Uterus (tissue), 2 donors: ENCODE data around the gene G3BP2.

ENCODE experiments used
- POLR2A ChIP-seq, 2 donors: fragments of 450-650 bp; IDR thresholded peaks; one replicate each; pipeline ENCODE4 v1.6.1; 2016; ENCODE audit warnings: antibody characterized with exemption in 2 of 2, mild to moderate bottlenecking in 1 of 2, moderate library complexity in 1 of 2
- TF ChIP-seq, protein P1 (sequence below), 4 experiments: fragments of 200-600 bp in 2 of 4; fragments of 450-650 bp in 2 of 4; sonication (generic) in 2 of 4; IDR thresholded peaks; one replicate each; pipeline ENCODE4 v1.5.1; 2016 to 2019; ENCODE audit warnings: antibody characterized with exemption in 4 of 4, mild to moderate bottlenecking in 2 of 4, moderate library complexity in 1 of 4

DNA sequence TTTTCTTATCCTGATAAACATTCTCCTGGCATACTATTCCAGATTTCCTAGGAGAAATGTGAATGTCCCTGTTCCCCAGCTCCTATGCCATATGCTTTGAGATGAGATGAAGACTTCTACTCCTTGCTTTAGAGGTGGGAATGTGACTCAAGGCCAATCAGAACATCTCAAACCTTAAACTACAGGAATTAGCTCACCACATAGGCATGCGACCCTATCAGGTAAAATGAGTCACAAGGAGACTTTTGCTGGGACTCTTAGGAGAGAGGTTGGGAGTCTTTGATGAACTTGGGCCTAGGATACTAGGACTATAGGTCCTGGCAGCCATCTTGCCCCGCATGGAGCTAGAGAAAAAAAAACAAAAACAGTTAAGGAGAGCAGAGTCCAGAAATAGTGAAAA is 45.3 kb upstream of the G3BP2 start:
- TF ChIP-seq, protein P1, sequence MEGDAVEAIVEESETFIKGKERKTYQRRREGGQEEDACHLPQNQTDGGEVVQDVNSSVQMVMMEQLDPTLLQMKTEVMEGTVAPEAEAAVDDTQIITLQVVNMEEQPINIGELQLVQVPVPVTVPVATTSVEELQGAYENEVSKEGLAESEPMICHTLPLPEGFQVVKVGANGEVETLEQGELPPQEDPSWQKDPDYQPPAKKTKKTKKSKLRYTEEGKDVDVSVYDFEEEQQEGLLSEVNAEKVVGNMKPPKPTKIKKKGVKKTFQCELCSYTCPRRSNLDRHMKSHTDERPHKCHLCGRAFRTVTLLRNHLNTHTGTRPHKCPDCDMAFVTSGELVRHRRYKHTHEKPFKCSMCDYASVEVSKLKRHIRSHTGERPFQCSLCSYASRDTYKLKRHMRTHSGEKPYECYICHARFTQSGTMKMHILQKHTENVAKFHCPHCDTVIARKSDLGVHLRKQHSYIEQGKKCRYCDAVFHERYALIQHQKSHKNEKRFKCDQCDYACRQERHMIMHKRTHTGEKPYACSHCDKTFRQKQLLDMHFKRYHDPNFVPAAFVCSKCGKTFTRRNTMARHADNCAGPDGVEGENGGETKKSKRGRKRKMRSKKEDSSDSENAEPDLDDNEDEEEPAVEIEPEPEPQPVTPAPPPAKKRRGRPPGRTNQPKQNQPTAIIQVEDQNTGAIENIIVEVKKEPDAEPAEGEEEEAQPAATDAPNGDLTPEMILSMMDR (IDR thresholded peaks at IDR 0.05): no peak
- TF ChIP-seq POLR2A (IDR thresholded peaks at IDR 0.05): no peak
